HG03196 (cell line): Measurements from ENCODE around the gene CHTF8.
A peak's percentile ranks its signal among the peaks of the same experiment; 100 is the strongest.
"Not testable (repeated sequence)": the region's sequence is repeated elsewhere in the genome, so short reads cannot be mapped to it uniquely, and the experiment has no call there.

Experiments used
- ATAC-seq: cut with Tn5 transposase; IDR thresholded peaks from one replicate; pipeline ENCODE4 v1.9.1; 2021; ENCODE audit not compliant: unreplicated experiment

The CHTF8 gene

GRCh38 chr16:69139464-69139863 is 7.1 kb upstream of the CHTF8 start:
- ATAC-seq, result not testable (repeated sequence)

GRCh38 chr16:69138608-69139007 is 6.2 kb upstream of the CHTF8 start:
- ATAC-seq, result no peak

GRCh38 chr16:69133373-69133954 is 1.1 kb upstream of the CHTF8 start:
- ATAC-seq, result no peak

DNA sequence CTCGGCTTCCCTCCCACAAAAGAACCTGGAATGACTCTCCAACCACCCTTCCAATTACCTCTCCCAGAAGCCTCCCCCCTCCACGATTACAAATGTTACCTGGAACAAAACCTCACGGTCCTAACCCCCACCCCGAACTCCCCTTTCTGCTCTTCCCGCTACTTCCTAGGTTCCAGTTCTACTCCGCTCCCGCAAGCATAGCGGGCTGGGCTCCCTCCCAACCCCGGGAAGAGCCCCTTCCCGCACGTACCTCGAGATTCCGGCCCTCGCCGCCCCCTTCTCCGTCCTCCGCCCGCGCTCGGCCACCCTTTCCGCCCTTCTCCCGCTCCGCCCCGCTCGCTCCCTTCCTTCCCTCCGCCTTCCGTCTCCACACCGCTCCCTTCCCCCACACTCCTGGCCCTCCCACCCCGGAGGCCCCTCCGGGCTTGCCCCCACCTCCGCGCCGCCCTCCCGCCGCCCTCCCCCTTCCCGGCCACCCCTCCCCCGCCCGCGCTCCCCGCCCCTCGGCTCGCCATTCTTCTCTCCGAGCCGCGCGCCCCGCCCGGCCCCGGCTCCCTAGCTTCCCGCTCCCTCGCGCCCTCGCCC is 457 bp downstream of the CHTF8 start:
- ATAC-seq, result peak; percentile 42

- no peak for ATAC-seq
Observed at GRCh38 chr16:69131167-69131838, 1.1 kb downstream of the CHTF8 start.

DNA sequence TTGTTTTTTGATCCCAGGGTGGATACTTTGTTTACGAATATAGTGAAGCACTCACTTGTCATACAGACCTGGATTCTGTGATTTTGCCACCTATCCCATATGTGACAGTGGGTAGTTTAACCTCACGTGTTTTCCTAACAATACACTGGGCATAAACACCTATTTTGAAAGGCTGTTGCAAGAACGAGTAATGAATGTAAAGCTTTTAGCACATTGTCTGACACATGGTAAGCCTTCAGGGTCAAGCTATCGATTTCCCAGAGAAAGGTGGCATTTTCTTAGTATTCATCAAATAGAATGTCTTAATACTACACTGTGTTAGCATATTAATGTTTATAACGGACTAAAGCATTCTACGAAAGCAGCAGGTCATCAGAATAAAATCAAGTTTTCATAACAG is 1.9 kb downstream of the CHTF8 start:
- ATAC-seq, result no peak

GRCh38 chr16:69127966-69128510 is 4.3 kb downstream of the CHTF8 start:
- no peak for ATAC-seq

GRCh38 chr16:69126801-69127200 is 5.6 kb downstream of the CHTF8 start:
- not testable (repeated sequence) for ATAC-seq

DNA sequence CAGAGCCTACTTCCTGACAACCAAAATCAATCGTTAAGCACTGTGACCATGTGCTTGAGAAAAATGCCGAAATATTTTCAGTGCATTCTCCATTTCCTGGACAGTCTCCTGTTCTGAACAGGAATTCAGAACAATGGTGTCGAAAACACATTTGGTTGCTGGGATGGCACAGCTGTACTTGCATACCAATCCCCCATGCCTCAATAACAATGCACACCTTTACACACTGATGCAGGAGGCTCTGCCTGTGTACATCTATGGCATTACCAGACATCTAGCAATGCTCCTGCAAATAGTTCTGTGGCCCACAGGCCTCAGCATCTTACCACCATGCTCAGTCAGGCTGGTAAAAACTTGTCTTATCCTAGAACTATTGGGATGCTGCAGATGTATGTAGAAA is 6.2 kb downstream of the CHTF8 start:
- no peak for ATAC-seq

GRCh38 chr16:69124961-69125360 is 7.4 kb downstream of the CHTF8 start:
- ATAC-seq, result not testable (repeated sequence)

DNA sequence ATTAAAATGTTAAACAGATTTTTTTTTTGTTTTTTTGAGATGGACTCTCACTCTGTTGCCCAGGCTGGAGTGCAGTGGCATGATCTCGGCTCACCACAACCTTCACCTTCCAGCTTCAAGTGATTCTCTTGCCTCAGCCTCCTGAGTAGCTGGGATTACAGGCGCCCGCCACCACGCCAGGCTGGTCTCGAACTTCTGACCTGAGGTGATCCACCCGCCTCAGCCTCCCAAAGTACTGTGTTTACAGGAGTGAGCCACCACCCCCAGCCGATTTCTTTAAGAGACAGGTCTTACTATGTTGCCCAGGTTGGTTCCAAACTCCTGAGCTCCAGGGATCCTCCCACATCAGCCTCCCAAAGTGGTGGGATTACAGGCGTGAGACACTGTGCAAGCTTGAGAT is 8.0 kb downstream of the CHTF8 start:
- ATAC-seq, result not testable (repeated sequence)

DNA sequence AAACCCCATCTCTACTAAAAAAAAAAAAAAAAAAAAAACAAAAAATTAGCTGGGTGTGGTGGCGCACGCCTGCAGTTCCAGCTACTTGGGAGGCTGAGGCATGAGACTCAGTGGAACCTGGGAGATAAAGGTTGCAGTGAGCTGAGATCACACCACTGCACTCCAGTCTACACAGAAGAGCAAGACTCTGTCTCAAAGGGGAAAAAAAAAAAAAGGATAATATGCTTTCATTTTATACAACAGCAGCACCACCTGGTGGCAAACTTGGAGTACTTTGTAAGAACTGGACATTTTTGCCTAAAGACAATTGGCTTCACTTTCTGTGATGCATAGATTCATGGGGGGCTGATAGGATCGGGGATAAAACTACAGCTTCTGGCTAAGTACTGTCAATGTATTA is 8.5 kb downstream of the CHTF8 start:
- ATAC-seq, result no peak

GRCh38 chr16:69120096-69120664 is 12.2 kb downstream of the CHTF8 start:
- no peak for ATAC-seq

- no peak for ATAC-seq
Observed at GRCh38 chr16:69119536-69119935, 12.9 kb downstream of the CHTF8 start.

- ATAC-seq, result no peak
Observed at GRCh38 chr16:69118994-69119393, 13.4 kb downstream of the CHTF8 start.

GRCh38 chr16:69118468-69118867 is 13.9 kb downstream of the CHTF8 start:
- ATAC-seq, result no peak

- ATAC-seq, result no peak
Observed at GRCh38 chr16:69116906-69117305, 15.5 kb downstream of the CHTF8 start.

DNA sequence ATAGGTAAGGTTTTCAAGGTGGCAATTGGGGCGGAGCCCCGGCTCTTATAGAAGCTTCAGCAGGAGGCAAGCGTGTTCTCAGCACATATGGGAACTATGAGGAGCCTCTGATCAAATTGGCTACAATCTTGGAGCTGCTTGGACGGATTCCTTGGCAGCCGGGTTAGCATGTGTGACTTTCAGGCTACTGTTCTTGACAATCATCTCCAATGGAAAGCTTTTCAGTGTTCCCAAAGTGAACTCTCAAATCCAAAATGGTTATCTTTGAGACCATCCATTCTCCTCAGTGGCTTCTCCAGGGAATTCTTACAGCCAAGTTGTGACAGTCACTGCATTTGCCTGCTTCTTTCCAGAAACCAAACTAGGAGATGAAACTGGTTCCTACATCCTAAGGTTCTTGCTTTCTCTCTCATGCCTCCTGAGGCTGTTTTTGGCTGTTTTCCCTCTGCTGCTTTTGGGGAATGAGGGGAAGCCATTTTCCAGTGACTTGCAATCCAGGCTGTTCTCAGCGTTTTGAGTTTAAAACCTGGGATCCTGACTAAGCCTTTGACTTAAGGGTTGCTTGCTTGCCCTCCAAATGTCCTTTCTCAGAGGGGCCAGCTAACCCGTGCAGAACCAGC is 16.0 kb downstream of the CHTF8 start:
- no peak for ATAC-seq

DNA sequence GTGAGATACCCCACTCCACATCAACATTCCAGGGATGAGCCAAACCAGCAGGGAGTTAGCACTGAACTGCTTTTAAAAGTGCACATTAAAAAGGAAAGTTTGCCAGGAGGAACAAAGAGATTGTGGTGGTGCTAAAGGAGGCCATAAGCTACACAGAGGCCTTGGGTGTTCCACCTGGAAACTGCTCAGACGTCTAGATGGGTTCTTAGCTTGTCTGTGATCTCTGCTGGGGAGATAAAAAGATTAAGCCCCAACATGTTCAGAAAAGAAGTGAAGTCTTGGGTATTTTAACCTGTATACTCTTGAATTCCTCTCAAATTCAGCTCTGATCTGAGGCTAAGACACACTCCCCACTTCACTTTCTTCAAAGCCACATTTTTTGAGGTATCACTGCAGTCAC is 16.6 kb downstream of the CHTF8 start:
- no peak for ATAC-seq

DNA sequence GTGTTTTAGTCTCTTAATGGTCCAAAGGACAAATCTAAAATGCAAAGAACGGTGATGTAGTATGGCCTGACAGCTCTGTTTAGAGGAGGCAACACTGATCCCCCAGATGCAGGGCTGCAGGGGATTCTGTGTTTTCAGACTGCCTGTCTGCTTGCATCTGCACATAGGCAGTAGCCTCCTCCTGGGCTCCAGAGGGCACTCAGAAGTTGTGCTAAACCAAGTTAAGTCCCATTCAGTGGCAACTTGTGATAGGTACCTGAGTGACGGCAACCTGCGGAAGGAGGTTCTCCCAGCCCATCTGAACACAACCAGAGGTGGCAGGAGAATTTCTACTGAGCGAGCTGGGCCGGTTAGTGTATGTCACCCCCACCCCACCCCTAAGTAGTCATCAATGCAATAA is 17.0 kb downstream of the CHTF8 start:
- ATAC-seq, result no peak

DNA sequence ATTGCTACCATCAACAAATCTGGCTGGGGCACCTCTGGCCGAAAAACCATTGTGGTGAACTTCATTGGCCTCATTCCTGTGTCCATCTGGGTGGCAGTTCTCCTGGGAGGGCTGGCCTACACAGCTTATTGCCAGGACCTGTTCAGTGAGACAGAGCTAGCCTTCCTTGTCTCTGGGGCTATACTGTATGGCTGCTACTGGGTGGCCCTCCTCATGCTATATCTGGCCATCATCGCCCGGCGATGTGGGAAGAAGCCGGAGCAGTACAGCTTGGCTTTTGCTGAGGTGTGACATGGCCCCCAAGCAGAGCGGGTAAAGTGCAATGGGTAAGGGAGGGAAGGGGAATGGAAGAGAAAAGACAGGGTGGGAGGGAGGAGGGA is 17.4 kb downstream of the CHTF8 start:
- ATAC-seq, result no peak
